Measurements from ENCODE around the gene EFTUD2.

Gene EFTUD2

DNA sequence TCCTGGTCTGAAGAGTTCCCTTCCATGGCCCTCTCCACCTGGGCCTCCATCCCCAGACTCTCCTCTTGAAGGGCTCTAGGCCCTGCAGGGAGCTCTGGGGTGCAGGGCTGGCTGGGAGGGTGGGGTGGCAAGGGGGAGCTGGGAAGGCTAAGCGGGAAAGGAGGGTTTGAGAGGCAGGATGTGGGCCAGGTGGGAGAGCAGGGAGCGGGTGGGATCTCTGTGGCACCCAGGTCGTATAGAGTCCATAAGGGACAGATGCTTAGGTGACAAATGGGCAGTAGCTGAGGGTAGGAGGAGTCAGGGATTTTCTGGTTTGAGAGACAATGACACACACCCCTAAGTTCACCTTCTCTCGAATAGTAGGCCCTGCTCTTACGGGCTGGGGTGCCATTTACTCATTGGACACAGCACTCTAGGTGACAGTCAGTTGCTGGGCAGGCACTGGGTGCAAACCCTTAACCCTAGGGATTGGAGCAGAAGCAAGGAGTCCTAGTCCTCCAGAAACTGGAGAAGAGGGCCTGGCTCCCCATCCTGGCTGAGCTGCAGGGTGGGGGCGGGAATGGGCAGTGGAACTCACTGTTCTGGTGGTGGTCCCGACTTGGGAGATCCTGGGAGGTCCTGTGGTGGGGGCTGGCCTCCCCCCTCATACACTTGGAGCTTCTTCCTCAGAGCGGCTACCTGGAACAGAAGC lies 33.0 kb upstream of the EFTUD2 start:
- no peak overlapping the region for H3K4me3 ChIP-seq (ENCODE audit: low read depth, low read length)
- H3K9me3 ChIP-seq (ENCODE audit: control insufficient read depth, insufficient read depth, low read depth, low read length), result no peaks in the 10 kb centered on the region
- TF ChIP-seq ZNF548 (tag by site-specific recombination; IDR thresholded peaks at IDR 0.05) (no peak), MYNN (tag by site-specific recombination; IDR thresholded peaks at IDR 0.05; ENCODE audit: borderline replicate concordance) (no peak)
- TF ChIP-seq, protein P1, sequence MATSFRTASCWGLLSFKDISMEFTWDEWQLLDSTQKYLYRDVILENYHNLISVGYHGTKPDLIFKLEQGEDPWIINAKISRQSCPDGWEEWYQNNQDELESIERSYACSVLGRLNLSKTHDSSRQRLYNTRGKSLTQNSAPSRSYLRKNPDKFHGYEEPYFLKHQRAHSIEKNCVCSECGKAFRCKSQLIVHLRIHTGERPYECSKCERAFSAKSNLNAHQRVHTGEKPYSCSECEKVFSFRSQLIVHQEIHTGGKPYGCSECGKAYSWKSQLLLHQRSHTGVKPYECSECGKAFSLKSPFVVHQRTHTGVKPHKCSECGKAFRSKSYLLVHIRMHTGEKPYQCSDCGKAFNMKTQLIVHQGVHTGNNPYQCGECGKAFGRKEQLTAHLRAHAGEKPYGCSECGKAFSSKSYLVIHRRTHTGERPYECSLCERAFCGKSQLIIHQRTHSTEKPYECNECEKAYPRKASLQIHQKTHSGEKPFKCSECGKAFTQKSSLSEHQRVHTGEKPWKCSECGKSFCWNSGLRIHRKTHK (tag by site-specific recombination; IDR thresholded peaks at IDR 0.05), result no peak
- TF ChIP-seq, protein P2, sequence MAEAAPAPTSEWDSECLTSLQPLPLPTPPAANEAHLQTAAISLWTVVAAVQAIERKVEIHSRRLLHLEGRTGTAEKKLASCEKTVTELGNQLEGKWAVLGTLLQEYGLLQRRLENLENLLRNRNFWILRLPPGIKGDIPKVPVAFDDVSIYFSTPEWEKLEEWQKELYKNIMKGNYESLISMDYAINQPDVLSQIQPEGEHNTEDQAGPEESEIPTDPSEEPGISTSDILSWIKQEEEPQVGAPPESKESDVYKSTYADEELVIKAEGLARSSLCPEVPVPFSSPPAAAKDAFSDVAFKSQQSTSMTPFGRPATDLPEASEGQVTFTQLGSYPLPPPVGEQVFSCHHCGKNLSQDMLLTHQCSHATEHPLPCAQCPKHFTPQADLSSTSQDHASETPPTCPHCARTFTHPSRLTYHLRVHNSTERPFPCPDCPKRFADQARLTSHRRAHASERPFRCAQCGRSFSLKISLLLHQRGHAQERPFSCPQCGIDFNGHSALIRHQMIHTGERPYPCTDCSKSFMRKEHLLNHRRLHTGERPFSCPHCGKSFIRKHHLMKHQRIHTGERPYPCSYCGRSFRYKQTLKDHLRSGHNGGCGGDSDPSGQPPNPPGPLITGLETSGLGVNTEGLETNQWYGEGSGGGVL (tag by site-specific recombination; IDR thresholded peaks at IDR 0.05), result no peak
- ChIA-PET CTCF (interaction anchor here (0.6 to 4.9 kb wide), 4 partner anchors 12 to 165 kb away, joined by 3 to 41 read pairs (median 13); no protein-coding TSS in a partner anchor), POLR2A (interaction anchor here (0.5 to 0.8 kb wide), 3 partner anchors 8 to 9 kb away, joined by 3 read pairs; no protein-coding TSS in a partner anchor)
- no peak overlapping the region for H3K27ac ChIP-seq (ENCODE audit: extremely low read depth, low read depth, low read length)
- peaks cover 64 to 95% of the 10 kb centered on the region in 2 experiments for H3K36me3 ChIP-seq (ENCODE audit: control insufficient read depth in 2 of 2, insufficient read depth in 1 of 2, low read length in 2 of 2)
- no peaks in the 10 kb centered on the region for H3K4me1 ChIP-seq (ENCODE audit: control insufficient read depth, insufficient read depth, low read length)

DNA sequence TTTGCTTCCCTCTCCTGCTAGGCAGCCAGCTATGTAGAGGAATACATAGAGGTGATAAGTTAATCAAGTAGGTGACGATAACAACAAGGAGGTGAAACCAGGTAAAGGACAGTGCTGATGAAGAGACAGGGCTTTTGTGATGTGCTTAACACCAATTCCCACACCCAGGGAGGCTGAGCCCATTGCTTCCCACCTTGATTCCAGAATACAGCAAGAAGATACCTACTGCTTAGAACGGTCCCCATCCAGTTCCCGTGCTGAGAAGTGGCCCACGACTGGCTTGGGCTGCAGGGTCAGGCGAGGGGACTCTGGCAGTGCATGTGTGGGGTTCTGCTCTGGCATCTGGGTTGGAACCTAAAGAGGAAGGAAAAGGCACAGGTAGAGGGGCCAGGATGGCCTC lies 32.1 kb upstream of the EFTUD2 start:
- POLR2A ChIA-PET, result interaction anchor here (0.7 kb wide), 1 partner anchor 8 kb away, joined by 3 read pairs; no protein-coding TSS in a partner anchor
- TF ChIP-seq ZNF274 (IDR thresholded peaks at IDR 0.05; ENCODE audit: low read length), result no peak
- TF ChIP-seq ZNF274 (tag by site-specific recombination; IDR thresholded peaks at IDR 0.05; ENCODE audit: borderline replicate concordance), result no peak
- TF ChIP-seq ZNF600 (tag by site-specific recombination; IDR thresholded peaks at IDR 0.05), result peak; percentile 78
- CTCF ChIA-PET, result interaction anchor here (0.6 to 4.9 kb wide), 4 partner anchors 11 to 169 kb away, joined by 3 to 41 read pairs (median 14); no protein-coding TSS in a partner anchor
- no peaks in the 10 kb centered on the region for H3K9me3 ChIP-seq (ENCODE audit: control insufficient read depth, insufficient read depth, low read depth, low read length)
- H3K36me3 ChIP-seq (ENCODE audit: control insufficient read depth in 2 of 2, insufficient read depth in 1 of 2, low read length in 2 of 2), result peaks cover 64 to 100% of the 10 kb centered on the region in 2 experiments
- H3K27ac ChIP-seq (ENCODE audit: extremely low read depth, low read depth, low read length), result no peak overlapping the region
- H3K4me3 ChIP-seq (ENCODE audit: low read depth, low read length), result no peak overlapping the region
- H3K4me1 ChIP-seq (ENCODE audit: control insufficient read depth, insufficient read depth, low read length), result no peaks in the 10 kb centered on the region

DNA sequence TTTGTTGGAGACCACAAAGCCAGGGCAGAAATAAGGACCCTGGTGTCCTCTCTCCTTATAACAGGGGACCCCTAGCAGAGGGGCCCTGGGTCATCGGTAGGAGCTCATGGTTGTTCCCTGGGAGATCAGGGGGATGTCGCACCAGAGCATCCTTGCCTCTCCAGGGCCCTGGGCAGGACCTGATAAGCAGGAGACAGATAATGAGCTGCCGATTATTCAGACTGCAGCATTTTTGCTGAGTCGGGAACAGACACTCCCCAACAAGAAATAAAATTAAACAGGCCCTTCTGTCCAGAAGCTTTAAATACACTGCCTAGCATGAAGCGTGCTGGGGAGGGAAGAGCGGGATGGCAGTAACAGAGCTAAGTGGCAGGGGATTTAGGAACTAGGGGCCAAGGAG lies 31.4 kb upstream of the EFTUD2 start:
- ChIA-PET CTCF (interaction anchor here (0.9 to 4.9 kb wide), 4 partner anchors 10 to 169 kb away, joined by 4 to 41 read pairs (median 14); no protein-coding TSS in a partner anchor), POLR2A (interaction anchor here (0.6 kb wide), 1 partner anchor 711 kb away, joined by 3 read pairs; the partner anchor contains the start of gene UBTF)
- Histone ChIP-seq H3K4me3 (ENCODE audit: low read depth, low read length) (no peak overlapping the region), H3K36me3 (ENCODE audit: control insufficient read depth in 2 of 2, insufficient read depth in 1 of 2, low read length in 2 of 2) (peaks cover 70 to 100% of the 10 kb centered on the region in 2 experiments), H3K9me3 (ENCODE audit: control insufficient read depth, insufficient read depth, low read depth, low read length) (no peaks in the 10 kb centered on the region), H3K4me1 (ENCODE audit: control insufficient read depth, insufficient read depth, low read length) (no peaks in the 10 kb centered on the region), H3K27ac (ENCODE audit: extremely low read depth, low read depth, low read length) (no peak overlapping the region)
- TF ChIP-seq, protein P3, sequence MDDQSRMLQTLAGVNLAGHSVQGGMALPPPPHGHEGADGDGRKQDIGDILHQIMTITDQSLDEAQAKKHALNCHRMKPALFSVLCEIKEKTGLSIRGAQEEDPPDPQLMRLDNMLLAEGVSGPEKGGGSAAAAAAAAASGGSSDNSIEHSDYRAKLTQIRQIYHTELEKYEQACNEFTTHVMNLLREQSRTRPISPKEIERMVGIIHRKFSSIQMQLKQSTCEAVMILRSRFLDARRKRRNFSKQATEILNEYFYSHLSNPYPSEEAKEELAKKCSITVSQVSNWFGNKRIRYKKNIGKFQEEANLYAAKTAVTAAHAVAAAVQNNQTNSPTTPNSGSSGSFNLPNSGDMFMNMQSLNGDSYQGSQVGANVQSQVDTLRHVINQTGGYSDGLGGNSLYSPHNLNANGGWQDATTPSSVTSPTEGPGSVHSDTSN (CRISPR knock-in tag; IDR thresholded peaks at IDR 0.05), result no peak
- TF ChIP-seq OVOL3 (tag by site-specific recombination; IDR thresholded peaks at IDR 0.05) (no peak), ZNF544 (tag by site-specific recombination; IDR thresholded peaks at IDR 0.05) (no peak), ZNF274 (IDR thresholded peaks at IDR 0.05; ENCODE audit: low read length) (no peak), ZNF274 (tag by site-specific recombination; IDR thresholded peaks at IDR 0.05; ENCODE audit: borderline replicate concordance) (no peak), ZNF169 (tag by site-specific recombination; IDR thresholded peaks at IDR 0.05) (no peak), YY2 (tag by site-specific recombination; IDR thresholded peaks at IDR 0.05) (no peak)

Measured in HEK293 (cell line).